Endothelial cell of umbilical vein (primary cell): ENCODE results near the gene DIP2B. TPM values are rescaled to one million over a fixed set of nuclear protein-coding genes. Genes with fewer than 3 reads are reported as not detected.

ENCODE experiments used
- BruUV-seq: library from RNA; stranded (reverse); fragments of 400-500 nt; replicated peaks from 2 replicates; lab custom pipeline; 2021; lab: Mats Ljungman, UMichigan
- CTCF ChIA-PET: fragments of 300-600, 350-600 bp; sonication (Branson Sonifier 250); formaldehyde crosslinking; loops from one replicate; lab custom pipeline; 2021; ENCODE audit warnings: antibody characterized with exemption, inconsistent platforms; lab: Charles Lee
- POLR2A ChIA-PET: fragments of 300-600, 350-600 bp; sonication (Branson Sonifier 250); formaldehyde crosslinking; loops from one replicate; lab custom pipeline; 2021; ENCODE audit warnings: antibody characterized with exemption, inconsistent platforms; lab: Charles Lee
- DNase-seq: peaks from one replicate; pipeline ENCODE4 v3.0.0-alpha.2; 2011; ENCODE audit warnings: low read depth, low spot score
- FAIRE-seq: peaks from 2 replicates; lab custom pipeline; 2011; peaks lifted over from hg19 to GRCh38; lab: Jason Lieb, UNC
- H2AFZ ChIP-seq: 2 replicates; pipeline ENCODE4 v1.6.0; 2012; ENCODE audit warnings: low read depth, low read length, control low read depth, inconsistent platforms
- H3K27ac ChIP-seq: 2 replicates; pipeline ENCODE4 v1.5.1; 2011; ENCODE audit warnings: low read depth, mild to moderate bottlenecking, control low read depth, low read length, moderate library complexity; ENCODE audit not compliant: insufficient read depth
- H3K27me3 ChIP-seq, 2 experiments: 2 replicates each; pipeline versions ENCODE4 v1.6.0 to v1.6.1; 2011; ENCODE audit warnings: low read length in 2 of 2, mixed read lengths in 1 of 2; ENCODE audit not compliant: control insufficient read depth in 2 of 2, insufficient read depth in 2 of 2
- H3K36me3 ChIP-seq, 2 experiments: 2 replicates in 1 of 2; 3 replicates in 1 of 2; pipeline ENCODE4 v1.5.1; 2011; ENCODE audit warnings: low read length in 2 of 2, mild to moderate bottlenecking in 1 of 2, moderate library complexity in 1 of 2; ENCODE audit not compliant: control insufficient read depth in 2 of 2, insufficient read depth in 2 of 2; ENCODE audit errors: extremely low read depth in 1 of 2
- H3K4me1 ChIP-seq: 3 replicates; pipeline ENCODE4 v1.5.1; 2011; ENCODE audit warnings: mild to moderate bottlenecking, low read length; ENCODE audit not compliant: control insufficient read depth, insufficient read depth; ENCODE audit errors: extremely low read depth
- H3K4me2 ChIP-seq: 2 replicates; pipeline ENCODE4 v1.6.1; 2011; ENCODE audit warnings: low read length, control low read depth, mixed read lengths; ENCODE audit not compliant: insufficient read depth
- H3K4me3 ChIP-seq, 3 experiments: fragments of 200-600 bp in 1 of 3; sonication (generic), shearing (Covaris generic) in 1 of 3; replicated peaks in 1 of 3; 2 replicates each; pipeline ENCODE4 v1.5.1; 2011 to 2016; ENCODE audit warnings: control low read depth in 3 of 3, low read length in 3 of 3, mild to moderate bottlenecking in 2 of 3, inconsistent platforms in 1 of 3, low read depth in 1 of 3, moderate library complexity in 1 of 3; ENCODE audit not compliant: insufficient read depth in 1 of 3
- H3K79me2 ChIP-seq: 2 replicates; pipeline ENCODE4 v1.6.0; 2012; ENCODE audit warnings: low read length, inconsistent platforms; ENCODE audit not compliant: control insufficient read depth, insufficient read depth
- H3K9ac ChIP-seq: replicated peaks from 2 replicates; pipeline ENCODE3; 2011; ENCODE audit warnings: low read length, control low read depth; ENCODE audit not compliant: insufficient read depth; ENCODE audit errors: extremely low read depth
- H3K9me1 ChIP-seq: replicated peaks from 3 replicates; pipeline ENCODE4 v1.6.0; 2011; ENCODE audit warnings: mild to moderate bottlenecking, low read length; ENCODE audit not compliant: control insufficient read depth, insufficient read depth; ENCODE audit errors: extremely low read depth
- H3K9me3 ChIP-seq: replicated peaks from 2 replicates; pipeline ENCODE4 v1.5.1; 2012; ENCODE audit warnings: low read length, inconsistent platforms; ENCODE audit not compliant: control insufficient read depth, insufficient read depth
- H4K20me1 ChIP-seq: replicated peaks from 2 replicates; pipeline ENCODE3; 2011; ENCODE audit warnings: mild to moderate bottlenecking, low read length; ENCODE audit not compliant: control insufficient read depth, insufficient read depth; ENCODE audit errors: extremely low read depth
- EZH2 ChIP-seq: IDR thresholded peaks from 2 replicates; pipeline ENCODE4 v1.6.1; 2012; ENCODE audit warnings: borderline replicate concordance, low read depth, mild to moderate bottlenecking, moderate library complexity, low read length, inconsistent platforms; ENCODE audit not compliant: severe bottlenecking
- FOS ChIP-seq: IDR thresholded peaks from 2 replicates; pipeline ENCODE4 v1.6.1; 2011; ENCODE audit warnings: mild to moderate bottlenecking, low read length, moderate library complexity, borderline replicate concordance; ENCODE audit not compliant: insufficient read depth
- GATA2 ChIP-seq: IDR thresholded peaks from 2 replicates; pipeline ENCODE4 v1.7.0; 2011; ENCODE audit warnings: low read depth, mild to moderate bottlenecking, moderate library complexity, mixed read lengths, low read length; ENCODE audit not compliant: insufficient read length, insufficient read depth
- JUN ChIP-seq: IDR thresholded peaks from 2 replicates; pipeline ENCODE4 v1.6.1; 2011; ENCODE audit warnings: borderline replicate concordance, low read depth; ENCODE audit not compliant: insufficient read length, insufficient read depth
- MYC ChIP-seq: IDR thresholded peaks from one replicate; pipeline ENCODE4 v1.6.1; 2011; ENCODE audit warnings: mild to moderate bottlenecking, low read depth, low read length
- POLR2A ChIP-seq: IDR thresholded peaks from 2 replicates; pipeline ENCODE4 v1.6.1; 2012; ENCODE audit warnings: low read depth, mild to moderate bottlenecking, control low read depth, low read length
- POLR2AphosphoS5 ChIP-seq: IDR thresholded peaks from 2 replicates; pipeline ENCODE4 v1.6.1; 2012; ENCODE audit warnings: low read depth, mild to moderate bottlenecking, control low read depth, low read length, moderate library complexity; ENCODE audit not compliant: insufficient read depth
- dilution Hi-C: fragments of 300-500 bp; cut with MboI; formaldehyde crosslinking; loops from one replicate; pipeline ENCODE4 v1.15.0; 2019; ENCODE audit warnings: low sequenced_read_pairs; ENCODE audit not compliant: extremely low pct_ligation_motif_present
- intact Hi-C: fragments of 100-400 bp; cut with micrococcal nuclease; formaldehyde crosslinking; loops from one replicate; pipeline ENCODE4 v1.10.0; 2022
- polyA plus RNA-seq, 4 experiments: library from polyadenylated mRNA; depleted of rRNA in 3 of 4; stranded (reverse) in 3 of 4; unstranded in 1 of 4; fragments of >200 nt; gene quantifications; 2 replicates each; pipeline versions ENCODE4 v1.2.1 to v1.2.3, GENCODE V29; 2011 to 2012; ENCODE audit warnings: missing spikeins in 1 of 4
- total RNA-seq: library from RNA; stranded (reverse); gene quantifications from 2 replicates; pipeline ENCODE4 v1.2.3, GENCODE V29; 2021
- TF ChIP-seq, protein P1 (sequence below), 2 donors: IDR thresholded peaks; 1 replicate in 1 of 2; 2 replicates in 1 of 2; pipeline ENCODE4 v1.5.1; 2011; ENCODE audit warnings: low read length in 2 of 2, mild to moderate bottlenecking in 2 of 2, moderate library complexity in 2 of 2, control low read depth in 1 of 2, inconsistent platforms in 1 of 2, low read depth in 1 of 2; ENCODE audit not compliant: insufficient read depth in 1 of 2; ENCODE audit errors: extremely low read depth in 1 of 2
- TF ChIP-seq, protein P2 (sequence below): IDR thresholded peaks from 2 replicates; pipeline ENCODE4 v1.6.1; 2011; ENCODE audit not compliant: insufficient read depth, insufficient read length

DIP2B gene
- total and polyA plus RNA-seq, 2 donors (not counting 3 experiments of a cell fraction or from before 2014, with no cell fraction given): 14.5 to 28.0 TPM

DNA sequence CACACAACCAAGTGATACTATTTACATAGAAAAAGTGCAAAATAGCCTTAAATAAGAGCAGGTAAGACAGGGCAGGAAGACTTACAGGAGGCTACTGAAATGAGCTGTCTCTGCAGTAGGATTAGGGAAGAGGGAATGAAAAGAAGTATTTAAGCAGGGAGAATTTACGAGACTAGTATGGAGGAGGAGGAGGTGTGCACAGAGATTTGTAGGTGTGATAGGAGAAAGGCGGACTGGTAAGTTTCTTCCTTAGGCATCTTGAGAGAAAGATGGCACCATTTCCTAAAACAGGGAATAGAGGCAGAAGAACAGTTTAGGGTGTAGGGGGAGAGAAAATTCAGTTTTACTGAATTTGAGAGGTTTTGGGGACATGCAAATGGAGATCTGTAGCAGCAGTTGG is 25.7 kb downstream of the DIP2B start:
- DNase-seq (no peak), FAIRE-seq (no peak)
- H3K79me2 ChIP-seq: peaks cover 40% of the 10 kb centered on the region
- no peak overlapping the region for H3K27ac ChIP-seq
- dilution Hi-C loops: no loop called here
- peaks cover 22% of the 10 kb centered on the region for H3K4me1 ChIP-seq
- intact Hi-C loops: no loop called here
- BruUV-seq: no TSS peak
- CTCF ChIA-PET: interaction anchor here (1.5 kb wide), 1 partner anchor 10 kb away, joined by 3 read pairs; no protein-coding TSS in a partner anchor
- H3K9me1 ChIP-seq: no peaks in the 10 kb centered on the region
- POLR2A ChIA-PET: no interaction called here
- H4K20me1 ChIP-seq: no peaks in the 10 kb centered on the region
- TF ChIP-seq, protein P1, sequence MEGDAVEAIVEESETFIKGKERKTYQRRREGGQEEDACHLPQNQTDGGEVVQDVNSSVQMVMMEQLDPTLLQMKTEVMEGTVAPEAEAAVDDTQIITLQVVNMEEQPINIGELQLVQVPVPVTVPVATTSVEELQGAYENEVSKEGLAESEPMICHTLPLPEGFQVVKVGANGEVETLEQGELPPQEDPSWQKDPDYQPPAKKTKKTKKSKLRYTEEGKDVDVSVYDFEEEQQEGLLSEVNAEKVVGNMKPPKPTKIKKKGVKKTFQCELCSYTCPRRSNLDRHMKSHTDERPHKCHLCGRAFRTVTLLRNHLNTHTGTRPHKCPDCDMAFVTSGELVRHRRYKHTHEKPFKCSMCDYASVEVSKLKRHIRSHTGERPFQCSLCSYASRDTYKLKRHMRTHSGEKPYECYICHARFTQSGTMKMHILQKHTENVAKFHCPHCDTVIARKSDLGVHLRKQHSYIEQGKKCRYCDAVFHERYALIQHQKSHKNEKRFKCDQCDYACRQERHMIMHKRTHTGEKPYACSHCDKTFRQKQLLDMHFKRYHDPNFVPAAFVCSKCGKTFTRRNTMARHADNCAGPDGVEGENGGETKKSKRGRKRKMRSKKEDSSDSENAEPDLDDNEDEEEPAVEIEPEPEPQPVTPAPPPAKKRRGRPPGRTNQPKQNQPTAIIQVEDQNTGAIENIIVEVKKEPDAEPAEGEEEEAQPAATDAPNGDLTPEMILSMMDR (IDR thresholded peaks at IDR 0.05; ENCODE audit: extremely low read depth in 1 of 2, insufficient read depth in 1 of 2, low read depth in 1 of 2, low read length in 2 of 2): no peak
- TF ChIP-seq FOS: no peak
- no peaks in the 10 kb centered on the region for H3K27me3 ChIP-seq
- no peaks in the 10 kb centered on the region for H3K36me3 ChIP-seq
- H3K4me2 ChIP-seq: no peak overlapping the region
- no peaks in the 10 kb centered on the region for H3K9me3 ChIP-seq
- H3K9ac ChIP-seq: no peak overlapping the region
- no peak overlapping the region for H2AFZ ChIP-seq
- H3K4me3 ChIP-seq: no peak overlapping the region

DNA sequence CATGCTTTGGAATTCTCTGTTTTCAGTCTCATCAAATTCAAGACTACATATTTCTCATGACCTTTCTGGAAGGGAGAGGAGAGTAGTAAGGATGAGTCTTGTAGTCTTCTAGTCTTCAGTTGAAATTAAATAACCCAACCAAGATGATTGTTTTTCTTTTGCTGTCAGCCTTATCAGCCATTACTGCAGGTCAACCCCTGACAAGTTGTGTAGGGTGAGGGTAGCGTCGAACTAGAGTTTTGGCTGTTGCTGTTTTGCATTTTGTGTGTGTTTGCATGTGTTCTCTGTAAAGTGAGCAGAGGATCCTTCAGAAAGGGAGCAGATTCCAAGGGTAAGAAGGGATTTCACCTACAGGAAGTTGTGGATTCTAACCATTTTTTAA is 28.4 kb downstream of the DIP2B start:
- peak overlapping the region; percentile 17 for H3K9ac ChIP-seq

More for the DNA sequence above, 28.4 kb downstream of the DIP2B start:
- Histone ChIP-seq H3K36me3 (no peaks in the 10 kb centered on the region), H3K27me3 (no peaks in the 10 kb centered on the region), H3K9me1 (no peaks in the 10 kb centered on the region), H3K79me2 (peaks cover 41% of the 10 kb centered on the region), H3K4me3 (no peak overlapping the region), H3K4me1 (peaks cover 22% of the 10 kb centered on the region), H4K20me1 (no peaks in the 10 kb centered on the region), H3K27ac (peak overlapping the region; percentile 94), H3K9me3 (no peaks in the 10 kb centered on the region), H2AFZ (no peak overlapping the region), H3K4me2 (peak overlapping the region; percentile 80)
- ChIA-PET CTCF (interaction anchor here (1.0 to 1.3 kb wide), 4 partner anchors 24 to 105 kb away, joined by 3 to 4 read pairs (median 4); partner anchors contain the start of gene DIP2B), POLR2A (no interaction called here)
- no peak for TF ChIP-seq FOS
- no peak for TF ChIP-seq EZH2
- no peak for TF ChIP-seq GATA2
- no peak for TF ChIP-seq POLR2AphosphoS5
- no peak for TF ChIP-seq MYC
- no peak for TF ChIP-seq JUN
- TF ChIP-seq, protein P2, sequence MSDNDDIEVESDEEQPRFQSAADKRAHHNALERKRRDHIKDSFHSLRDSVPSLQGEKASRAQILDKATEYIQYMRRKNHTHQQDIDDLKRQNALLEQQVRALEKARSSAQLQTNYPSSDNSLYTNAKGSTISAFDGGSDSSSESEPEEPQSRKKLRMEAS: no peak
- no peak for TF ChIP-seq POLR2A
- TF ChIP-seq, protein P1 (IDR thresholded peaks at IDR 0.05; ENCODE audit: extremely low read depth in 1 of 2, insufficient read depth in 1 of 2, low read depth in 1 of 2, low read length in 2 of 2): no peak
- BruUV-seq: TSS peak; percentile 16
- intact Hi-C loops (no loop called here), dilution Hi-C loops (no loop called here)
- FAIRE-seq (peak; percentile 24), DNase-seq (no peak)
